ENCODE results near the gene ING3.
"Not testable (repeated sequence)": the region's sequence is repeated elsewhere in the genome, so short reads cannot be mapped to it uniquely, and the experiment has no call there.

ING3 gene

DNA sequence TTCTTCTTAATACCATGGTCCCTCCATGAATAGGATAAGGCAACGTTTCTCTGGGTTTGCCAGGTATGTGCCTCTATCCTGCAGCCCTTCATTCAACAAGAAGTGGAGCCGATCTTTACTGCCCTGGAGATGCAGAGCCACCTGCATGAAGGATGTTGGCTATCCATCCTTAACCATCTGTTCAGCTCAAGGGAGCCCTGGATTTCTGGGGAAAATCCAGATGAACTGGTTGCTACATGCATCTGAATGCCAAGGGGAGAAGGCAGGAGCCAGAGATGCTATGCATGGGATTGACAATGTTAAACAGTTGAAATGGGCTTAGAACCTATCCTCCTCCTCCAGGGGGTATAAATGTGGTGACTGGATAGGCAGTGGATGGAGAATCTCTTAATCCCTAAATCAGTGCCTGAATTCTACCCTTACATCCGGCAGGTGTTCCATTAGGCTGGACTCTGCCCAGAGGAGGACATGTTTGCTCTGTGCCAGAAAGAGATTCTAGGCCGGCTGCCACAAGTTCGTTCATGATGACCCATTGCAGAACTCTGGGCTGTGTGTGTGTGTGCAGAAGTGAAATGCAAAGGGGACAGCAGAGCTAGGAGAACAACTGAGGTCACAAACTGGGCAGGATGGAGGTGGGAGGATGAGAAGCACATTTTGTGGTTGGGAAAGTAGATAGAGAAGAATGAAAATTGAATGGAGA lies 53.6 kb downstream of the ING3 start:
- DNase-seq: no peak

DNA sequence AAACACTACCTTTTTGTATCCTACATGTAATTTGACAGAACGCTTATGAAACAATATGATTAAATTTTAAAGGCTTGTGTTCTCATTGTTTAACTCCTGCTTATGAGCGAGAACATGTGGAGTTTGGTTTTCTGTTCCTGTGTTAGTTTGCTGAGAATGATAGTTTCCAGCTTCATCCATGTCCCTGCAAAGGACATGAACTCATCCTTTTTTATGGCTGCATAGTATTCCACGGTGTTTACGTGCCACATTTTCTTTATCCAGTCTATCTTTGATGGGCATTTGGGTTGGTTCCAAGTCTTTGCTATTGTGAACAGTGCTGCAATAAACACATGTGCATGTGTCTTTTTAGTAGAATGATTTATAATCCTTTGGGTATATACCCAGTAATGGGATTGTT lies 54.5 kb downstream of the ING3 start:
- DNase-seq: not testable (repeated sequence)

DNA sequence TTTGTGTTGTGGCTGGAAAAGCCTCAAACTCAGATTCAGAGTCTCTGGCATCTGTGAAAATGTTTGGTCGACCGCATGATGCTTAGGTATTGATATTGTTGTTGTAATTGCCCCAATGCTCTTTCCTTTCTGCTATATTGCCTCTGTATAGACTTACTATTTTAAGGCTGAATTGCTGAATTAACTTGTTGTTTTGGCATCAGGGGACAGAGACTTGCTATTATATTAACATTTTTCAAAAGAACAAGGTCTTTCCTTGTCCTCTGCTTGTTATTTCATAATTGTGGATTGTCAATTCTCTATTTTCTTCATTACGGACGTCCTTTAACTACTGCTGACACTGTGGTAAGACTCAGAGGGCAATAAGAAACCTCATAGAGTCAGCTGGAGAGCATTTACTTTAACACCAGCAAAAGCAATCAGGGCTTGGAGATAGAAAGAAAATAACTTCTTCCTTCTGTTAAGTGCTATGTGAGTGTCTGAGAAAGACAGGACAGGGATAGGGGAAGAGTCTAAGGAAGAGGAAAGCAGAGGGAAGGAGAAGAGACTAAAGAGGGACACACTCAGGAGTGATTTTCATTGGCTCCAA lies 55.5 kb downstream of the ING3 start:
- DNase-seq: no peak

DNA sequence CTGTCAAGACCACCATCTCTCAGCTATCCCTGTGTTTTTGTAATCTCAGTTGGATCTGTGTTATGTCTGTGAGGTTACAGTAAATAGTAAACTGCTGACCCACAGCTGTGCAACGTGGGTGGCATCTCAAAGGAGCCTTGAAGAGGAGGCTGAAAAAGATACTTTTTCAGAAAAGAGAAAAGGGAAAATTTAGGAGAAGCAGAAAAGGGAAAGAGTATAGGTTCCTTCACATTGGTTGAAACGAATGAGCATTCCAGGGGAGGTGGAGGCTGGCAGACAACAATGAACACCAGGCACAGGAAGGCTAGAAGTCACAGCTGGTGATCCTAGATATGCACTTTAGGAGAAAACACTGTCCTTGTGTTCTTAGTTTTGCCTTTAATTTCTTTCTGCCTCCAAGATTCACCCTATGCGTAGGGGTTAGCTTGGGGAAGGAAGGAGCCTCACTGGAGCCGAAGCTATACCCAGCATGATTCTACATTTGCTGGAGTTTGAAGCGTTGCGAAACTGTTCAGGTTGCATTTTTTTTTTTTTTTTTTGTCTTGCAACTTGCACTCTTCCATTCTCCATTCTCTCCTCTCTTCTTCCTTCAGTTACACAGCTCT lies 56.2 kb downstream of the ING3 start:
- DNase-seq: no peak

DNA sequence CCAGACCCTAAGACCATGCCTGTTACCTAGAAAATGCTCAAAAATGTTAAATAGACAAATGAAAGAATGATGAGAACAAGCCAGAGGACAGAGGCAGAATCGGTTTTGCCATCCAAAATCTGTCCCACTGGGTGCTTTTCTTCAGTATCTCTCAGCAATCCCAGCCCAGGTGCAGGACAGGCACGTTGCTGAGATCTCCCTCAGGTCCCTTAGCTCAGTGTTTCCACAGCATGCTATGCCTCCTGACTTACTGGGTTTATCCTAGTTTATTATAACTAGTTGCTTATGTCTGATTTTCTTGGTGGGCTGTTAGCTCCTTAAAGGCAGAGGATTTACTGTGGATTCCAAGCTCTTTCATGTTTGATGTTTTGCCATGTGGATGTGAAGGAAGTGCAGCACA lies 58.2 kb downstream of the ING3 start:
- no peak for DNase-seq

DNA sequence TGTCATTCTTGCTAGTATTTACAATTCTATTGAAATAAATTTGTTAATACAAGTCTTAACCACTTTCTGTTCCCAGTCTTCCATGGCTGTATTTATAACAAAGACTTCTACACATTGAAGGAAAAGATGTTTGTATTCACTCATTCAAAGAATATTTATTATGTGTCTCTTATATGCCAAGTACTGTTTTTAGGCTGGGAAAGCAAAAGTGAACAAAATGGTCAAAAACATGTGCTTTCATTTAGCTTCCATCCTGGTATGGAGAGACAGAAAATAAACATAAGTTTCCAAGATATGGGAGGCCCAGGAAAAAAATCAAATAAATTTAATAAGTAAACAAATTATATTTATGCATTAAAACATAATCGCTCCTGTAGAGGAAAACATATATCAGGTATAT lies 60.8 kb downstream of the ING3 start:
- no peak for DNase-seq

DNA sequence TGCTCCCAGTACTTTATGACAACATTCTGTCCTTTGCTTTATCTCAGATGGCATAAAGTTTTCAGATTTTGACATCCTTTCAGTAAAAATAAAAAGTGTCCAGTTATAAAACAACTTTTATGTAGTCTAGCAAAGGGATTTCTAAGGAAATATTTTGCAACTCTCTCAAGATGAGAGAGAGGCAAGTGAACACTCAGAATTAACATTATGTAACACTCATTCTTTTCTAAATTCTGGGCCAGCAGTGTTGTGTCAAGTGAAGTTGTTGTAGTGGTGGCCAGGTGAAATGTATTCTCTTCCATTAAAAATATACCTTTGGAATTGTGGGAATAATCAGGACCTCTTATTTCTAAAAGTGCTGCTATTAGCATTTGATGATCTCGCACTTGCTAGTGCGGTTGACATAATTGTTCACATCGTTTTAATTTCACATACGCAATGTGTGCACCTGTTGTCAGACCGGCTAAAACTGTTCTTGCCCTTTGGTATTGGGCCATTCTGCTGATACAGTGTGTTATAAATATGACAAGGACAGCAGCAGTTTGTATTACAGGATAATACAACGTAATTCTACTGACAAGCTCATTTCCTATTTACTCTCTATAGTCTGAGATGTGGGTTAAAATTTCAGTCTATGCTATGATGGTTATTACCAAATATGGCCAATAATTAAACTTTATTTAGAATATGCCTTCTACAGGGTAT lies 61.7 kb downstream of the ING3 start:
- no peak for DNase-seq

DNA sequence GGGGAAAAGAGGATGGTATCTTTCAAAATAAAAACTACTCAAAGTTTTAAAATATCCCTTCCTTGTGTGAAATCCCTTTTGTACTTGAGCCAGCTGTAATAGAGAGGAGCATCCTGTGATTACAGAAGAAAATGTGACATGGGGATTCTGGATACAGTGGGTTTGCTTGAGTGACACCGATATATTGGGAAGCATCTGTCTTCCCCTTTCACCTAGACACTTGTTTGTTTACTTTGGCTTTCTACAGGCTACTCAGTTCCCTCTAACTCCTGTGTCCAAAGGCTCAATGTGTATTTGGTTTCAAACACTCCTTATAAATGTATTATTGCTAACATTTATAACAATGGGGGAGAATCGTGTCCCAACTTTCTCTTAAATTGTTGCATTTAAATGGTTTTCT lies 62.3 kb downstream of the ING3 start:
- no peak for DNase-seq

DNA sequence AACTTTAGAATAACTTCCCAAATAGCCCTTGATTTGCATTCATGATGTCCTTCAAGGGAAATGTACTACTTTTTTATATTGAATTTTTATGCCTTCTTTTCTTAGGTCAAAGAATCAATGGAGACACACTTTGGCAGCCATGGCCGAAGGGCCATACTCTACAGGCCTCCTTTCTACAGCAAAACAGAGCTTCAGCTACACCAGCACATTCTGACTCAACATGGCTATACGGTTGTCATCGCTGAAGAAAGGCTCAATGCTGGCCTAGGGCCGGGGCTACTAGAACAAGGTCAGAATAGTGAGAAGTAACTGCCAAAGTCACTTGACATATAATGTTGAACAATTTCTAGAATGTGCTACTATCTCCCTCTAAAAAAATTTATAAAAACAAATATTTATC lies 65.0 kb downstream of the ING3 start:
- DNase-seq: no peak

DNA sequence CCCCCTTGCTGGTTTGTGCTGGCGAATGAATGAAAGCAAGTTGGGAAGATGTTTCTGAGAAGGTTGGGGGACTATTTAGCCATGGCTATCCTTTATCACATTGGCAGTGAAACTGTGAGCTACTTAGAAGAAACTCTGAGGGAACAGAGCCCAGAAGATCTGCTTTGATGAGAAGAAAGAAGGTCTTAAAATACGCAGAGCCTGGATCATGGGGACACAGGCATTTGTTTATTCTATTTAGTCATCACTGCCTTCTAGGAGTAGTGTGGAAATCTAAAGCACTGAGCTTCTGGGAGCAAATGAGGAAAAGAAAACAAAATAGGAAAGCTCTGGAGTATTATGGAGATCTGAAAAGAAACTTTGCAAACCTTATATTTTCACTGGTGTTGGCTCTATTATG lies 66.4 kb downstream of the ING3 start:
- no peak for DNase-seq

DNA sequence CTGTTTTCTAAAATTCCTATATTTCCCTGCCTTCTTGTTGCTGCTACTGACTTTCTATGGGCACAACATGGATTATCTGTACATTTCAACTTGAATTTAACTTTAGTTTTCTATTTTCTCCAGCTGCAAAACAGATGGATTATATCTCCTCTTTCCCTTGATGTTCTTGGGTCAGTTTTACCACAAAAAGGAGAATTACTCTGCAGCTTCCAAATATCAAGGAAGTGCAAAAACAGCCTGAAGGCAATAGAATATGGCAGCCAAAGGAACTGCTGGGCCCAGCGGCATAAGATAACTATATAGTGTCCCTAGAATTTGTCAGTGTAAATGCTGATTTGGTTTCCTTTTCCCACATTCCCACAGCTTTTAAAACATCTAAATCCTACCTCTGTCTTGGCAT lies 67.0 kb downstream of the ING3 start:
- no peak for DNase-seq

DNA sequence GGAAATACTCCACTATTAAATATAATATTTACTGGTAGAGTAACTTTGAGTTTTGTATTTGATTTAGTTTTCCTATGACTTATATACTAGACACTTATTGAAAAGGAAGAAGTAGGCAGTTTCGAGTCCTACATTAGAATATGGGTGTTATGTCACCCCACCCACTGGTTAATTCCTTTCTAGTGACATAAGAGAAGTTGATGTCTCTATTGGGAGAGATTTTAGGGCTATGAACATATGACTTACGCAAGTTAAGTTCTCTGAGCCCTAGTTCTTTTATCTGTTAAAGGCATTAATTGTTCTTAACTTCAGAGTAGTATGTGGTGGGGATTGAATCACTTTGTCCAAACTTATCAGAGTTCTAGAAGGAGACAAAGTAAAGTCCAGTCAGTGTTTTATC lies 68.4 kb downstream of the ING3 start:
- DNase-seq: no peak

DNA sequence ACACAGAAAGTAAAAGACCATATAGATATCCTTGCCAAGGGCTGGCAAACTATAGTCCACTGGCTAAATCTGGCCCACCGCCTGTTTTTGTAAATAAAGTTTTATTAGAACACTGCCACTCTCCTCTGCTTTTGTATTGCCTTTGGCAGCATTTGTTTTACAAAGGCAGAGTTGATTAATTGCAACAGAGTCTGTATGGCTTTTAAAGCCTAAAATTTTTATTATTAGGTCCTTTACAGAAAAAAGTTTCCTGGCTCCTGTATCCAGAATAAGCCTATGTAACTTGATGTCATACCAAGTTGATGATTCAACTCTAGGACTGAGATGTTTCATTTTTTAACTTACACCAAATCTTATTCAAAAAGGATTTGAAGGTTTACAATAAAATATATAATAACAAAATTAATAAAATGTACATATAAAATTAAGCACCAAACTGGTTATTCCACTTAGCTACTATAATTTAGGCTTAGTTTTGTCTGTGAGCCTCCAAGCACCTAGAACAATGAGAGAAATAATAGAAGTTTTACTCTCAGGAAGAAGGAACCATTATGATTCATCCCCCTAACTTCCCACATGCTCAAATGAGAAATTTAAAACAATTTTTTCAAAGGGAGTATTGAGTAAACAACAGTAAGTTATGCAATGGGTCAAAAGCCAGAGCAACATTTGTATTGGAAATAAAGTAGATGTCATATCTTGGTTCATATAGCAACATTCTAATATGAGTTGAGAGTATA lies 69.8 kb downstream of the ING3 start:
- no peak for DNase-seq

DNA sequence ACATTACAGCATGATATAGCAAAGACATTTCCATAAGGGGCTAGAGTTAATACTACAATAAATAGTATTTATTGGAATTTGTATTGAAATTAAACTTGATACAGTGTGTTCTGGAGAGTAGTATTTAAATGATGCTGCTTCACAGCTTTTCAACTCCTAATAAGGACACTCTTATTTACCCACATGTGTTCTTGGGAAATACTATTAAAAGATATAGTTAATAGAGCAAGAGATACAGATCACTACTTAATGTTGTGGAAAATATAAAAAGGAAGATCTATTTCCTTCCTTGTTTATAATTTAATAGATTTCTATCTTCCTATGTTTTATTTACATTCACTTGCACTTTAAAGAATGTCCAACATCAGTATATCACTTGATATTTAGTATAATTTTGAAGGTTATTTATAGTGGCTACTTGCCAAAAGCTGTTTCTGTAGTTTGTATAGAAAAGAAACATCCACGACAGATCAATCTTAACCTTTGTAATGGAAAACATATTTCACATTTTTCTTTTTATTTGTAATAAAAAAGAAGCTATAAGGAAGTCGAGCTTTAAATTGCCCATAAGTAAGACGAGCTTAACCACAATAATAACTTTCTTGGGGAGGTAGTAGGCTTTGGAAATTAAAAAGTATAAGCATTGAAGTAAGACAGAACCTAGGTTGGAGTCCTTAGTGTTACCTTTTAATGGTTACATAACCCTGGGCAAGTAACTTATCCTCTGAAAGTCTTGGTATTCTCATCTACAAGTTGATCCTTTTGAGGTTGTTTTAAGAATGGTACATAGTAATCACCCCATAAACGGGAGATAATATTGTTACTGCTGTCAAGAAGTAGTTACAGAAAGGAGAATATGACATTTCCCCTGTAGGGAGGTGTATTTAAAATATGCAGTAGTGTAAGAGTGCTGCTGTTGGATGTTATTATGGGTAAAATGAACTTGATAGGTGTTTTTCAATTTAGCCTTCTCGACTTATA lies 70.7 kb downstream of the ING3 start:
- no peak for DNase-seq

DNA sequence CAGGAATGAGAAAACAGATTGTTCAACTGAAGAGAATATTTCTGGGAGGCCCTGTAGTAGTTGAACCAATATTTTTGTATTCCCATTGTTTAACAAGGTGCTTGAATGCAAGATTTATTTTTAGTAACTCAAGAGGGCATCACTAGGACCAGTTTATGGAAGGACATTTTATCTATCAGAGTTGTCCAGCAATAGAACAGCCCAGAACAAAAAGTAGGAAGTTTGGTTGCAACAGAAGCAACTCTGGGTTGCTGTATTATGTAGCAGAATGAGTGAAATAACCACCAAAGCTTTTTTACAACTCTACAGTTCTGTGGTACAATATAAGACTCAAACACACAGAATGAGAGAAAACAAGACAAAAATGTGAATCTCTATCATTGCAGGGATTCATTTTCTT lies 72.6 kb downstream of the ING3 start:
- DNase-seq: no peak

DNA sequence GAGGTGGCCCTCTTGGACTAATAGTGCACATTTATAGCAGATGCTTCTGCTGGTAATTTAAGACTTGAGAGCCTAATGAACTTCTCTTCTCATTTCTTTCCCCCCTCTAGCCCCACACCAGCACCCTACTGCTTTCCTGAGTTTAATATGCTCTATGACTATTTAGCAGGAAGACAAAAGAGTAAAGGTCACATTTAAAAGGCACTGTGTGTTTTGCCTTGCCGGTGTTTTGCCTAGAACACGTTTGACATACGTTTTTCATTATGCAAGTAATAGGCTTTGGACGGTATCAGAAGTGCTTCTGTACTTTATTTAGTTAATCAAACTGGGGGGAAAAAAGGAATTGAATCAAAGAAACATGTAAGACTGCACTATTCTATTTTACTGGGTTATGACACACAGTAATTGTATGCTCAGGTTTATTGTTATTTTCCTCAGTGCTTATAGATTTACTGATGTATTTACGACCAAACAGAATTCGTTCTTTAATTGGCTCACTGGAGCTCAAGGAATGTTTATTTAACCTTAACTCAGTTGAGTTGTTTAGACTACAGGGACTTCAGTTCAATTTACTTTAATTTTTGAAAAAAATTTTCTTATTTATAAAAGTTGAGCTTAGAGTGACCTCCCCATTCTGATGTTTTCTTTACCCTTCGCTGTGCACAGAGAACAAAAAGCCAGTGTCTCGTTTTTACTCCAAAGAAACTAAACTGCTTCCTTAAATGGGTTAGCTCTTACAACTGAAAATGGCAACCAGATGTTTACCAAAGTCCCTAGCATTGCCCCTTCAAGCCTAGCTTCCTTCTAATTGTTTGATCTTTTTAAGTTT lies 73.3 kb downstream of the ING3 start:
- DNase-seq: no peak

DNA sequence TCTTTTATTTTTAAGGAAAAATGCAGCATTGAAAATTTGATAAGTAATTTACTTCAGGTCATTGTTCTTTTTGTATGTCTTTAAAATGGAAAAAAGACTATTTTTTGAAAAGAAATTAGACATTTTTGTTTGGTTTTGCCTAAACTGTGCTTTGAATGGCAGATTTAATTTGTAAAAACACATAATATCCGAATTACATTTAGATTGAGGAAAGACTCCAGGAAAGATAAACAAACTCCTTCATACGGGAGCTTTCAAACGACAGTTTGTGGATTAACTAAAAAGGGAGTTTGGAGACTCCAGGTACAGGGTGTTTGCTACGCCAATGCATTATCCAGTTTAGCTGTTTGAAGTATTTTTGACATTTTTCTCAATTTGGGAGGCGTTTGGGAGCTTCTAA lies 74.0 kb downstream of the ING3 start:
- no peak for DNase-seq

DNA sequence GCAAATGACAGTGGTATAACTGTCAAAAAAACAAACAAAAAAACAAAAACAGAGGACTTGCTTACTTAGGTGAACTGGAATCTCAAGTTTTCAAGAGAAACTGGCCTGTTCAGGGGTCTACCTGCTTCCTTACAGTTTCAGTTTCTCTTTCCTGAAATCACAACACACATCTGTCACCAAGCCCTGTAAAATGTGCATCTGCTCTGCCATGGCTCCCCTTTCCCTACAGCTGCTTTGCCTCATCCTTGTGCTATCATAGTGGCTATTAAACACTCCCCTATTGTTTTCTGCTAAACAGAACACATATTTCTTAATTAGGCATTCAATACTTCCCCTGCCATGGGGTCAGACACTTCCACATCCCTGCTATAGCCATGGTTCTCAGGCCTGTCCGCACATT lies 75.6 kb downstream of the ING3 start:
- no peak for DNase-seq

DNA sequence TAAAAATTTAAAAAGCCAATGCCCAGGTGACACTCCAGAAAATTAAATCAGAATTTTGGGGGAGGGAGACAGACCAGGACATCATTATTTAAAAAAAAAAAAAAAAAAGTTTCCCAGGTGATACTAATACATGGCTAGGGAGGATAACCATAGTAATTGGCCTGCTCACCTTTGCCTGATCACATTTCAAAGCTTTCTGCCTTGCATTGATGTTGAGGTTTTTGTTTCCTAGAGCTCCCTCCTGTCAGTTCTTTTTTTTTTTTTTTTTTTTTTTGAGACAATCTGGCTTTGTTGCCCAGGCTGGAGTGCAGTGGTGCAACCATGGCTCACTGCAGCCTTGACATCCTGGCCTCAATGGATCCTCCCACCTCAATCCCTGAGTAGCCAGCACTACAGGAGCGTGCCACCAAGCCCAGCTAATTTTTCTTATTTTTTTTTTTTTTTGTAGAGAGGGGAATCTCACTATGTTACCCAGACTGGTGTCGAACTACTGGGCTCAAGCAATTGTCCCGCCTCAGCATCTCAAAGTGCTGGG lies 76.1 kb downstream of the ING3 start:
- DNase-seq: no peak

Data from NCI-H2107 (cell line).